Measurements from ENCODE around the gene RNF13.

RNF13 gene

GRCh38 chr3:149858911-149859310 is 45.9 kb downstream of the RNF13 start:
- DNase-seq (ENCODE audit: insufficient read length, low spot score) (no peak), FAIRE-seq (no peak)
- no peak for TF ChIP-seq CTCF (IDR thresholded peaks at IDR 0.05; ENCODE audit: insufficient read depth, missing control alignments)

- FAIRE-seq (no peak), DNase-seq (ENCODE audit: insufficient read length, low spot score) (no peak)
- no peak for TF ChIP-seq CTCF (IDR thresholded peaks at IDR 0.05; ENCODE audit: insufficient read depth, missing control alignments)
These were observed 47.9 kb downstream of the RNF13 start for GRCh38 chr3:149860881-149861280.

- no peak for TF ChIP-seq CTCF (IDR thresholded peaks at IDR 0.05; ENCODE audit: insufficient read depth, missing control alignments)
- DNase-seq (ENCODE audit: insufficient read length, low spot score) (no peak), FAIRE-seq (no peak)
These were observed 54.5 kb downstream of the RNF13 start for GRCh38 chr3:149867563-149867962.

- no peak for DNase-seq (ENCODE audit: insufficient read length, low spot score)
- FAIRE-seq, result no peak
- no peak for TF ChIP-seq CTCF (IDR thresholded peaks at IDR 0.05; ENCODE audit: insufficient read depth, missing control alignments)
These were observed 58.8 kb downstream of the RNF13 start for GRCh38 chr3:149871855-149872254.

GRCh38 chr3:149872589-149872988 is 59.6 kb downstream of the RNF13 start:
- DNase-seq (ENCODE audit: insufficient read length, low spot score) (no peak), FAIRE-seq (no peak)
- TF ChIP-seq CTCF (IDR thresholded peaks at IDR 0.05; ENCODE audit: insufficient read depth, missing control alignments), result no peak

GRCh38 chr3:149877668-149878067 is 64.7 kb downstream of the RNF13 start:
- FAIRE-seq (no peak), DNase-seq (ENCODE audit: insufficient read length, low spot score) (no peak)
- TF ChIP-seq CTCF (IDR thresholded peaks at IDR 0.05; ENCODE audit: insufficient read depth, missing control alignments), result no peak

GRCh38 chr3:149879872-149880271 is 66.9 kb downstream of the RNF13 start:
- no peak for DNase-seq (ENCODE audit: insufficient read length, low spot score)
- peak; percentile 55 for FAIRE-seq
- peak; percentile 53 for TF ChIP-seq CTCF (IDR thresholded peaks at IDR 0.05; ENCODE audit: insufficient read depth, missing control alignments)

All from D721Med (cell line).